Neural progenitor cell (in vitro differentiated cells): ENCODE results near the gene MLN. TPM values are rescaled to one million over a fixed set of nuclear protein-coding genes. Genes with fewer than 3 reads are reported as not detected.
A peak's percentile ranks its signal among the peaks of the same experiment; 100 is the strongest.

Source experiments
- DNase-seq: peaks from one replicate; pipeline ENCODE4 v3.0.0-alpha.2; 2016; ENCODE audit warnings: low spot score
- H2AFZ ChIP-seq: fragments of 200-600 bp; sonication (generic); replicated peaks from 2 replicates; pipeline ENCODE4 v1.6.1; 2016; ENCODE audit warnings: antibody characterized with exemption
- H3F3A ChIP-seq: fragments of 200-600 bp; sonication (generic); 2 replicates; pipeline ENCODE4 v1.6.1; 2016; ENCODE audit warnings: antibody characterized with exemption, low read depth
- H3K27ac ChIP-seq: fragments of 200-600 bp; sonication (generic); 2 replicates; pipeline ENCODE4 v1.5.1; 2016; ENCODE audit warnings: mild to moderate bottlenecking
- H3K27me3 ChIP-seq: fragments of 200-600 bp; sonication (generic); 2 replicates; pipeline ENCODE4 v1.6.1; 2016; ENCODE audit warnings: mild to moderate bottlenecking, moderate library complexity
- H3K36me3 ChIP-seq: fragments of 200-600 bp; sonication (generic); 2 replicates; pipeline ENCODE4 v1.5.1; 2016
- H3K4me1 ChIP-seq: fragments of 200-600 bp; sonication (generic); 2 replicates; pipeline ENCODE4 v1.6.1; 2016; ENCODE audit warnings: mixed run types
- H3K4me2 ChIP-seq: fragments of 200-600 bp; sonication (generic); 2 replicates; pipeline ENCODE4 v1.6.1; 2016
- H3K4me3 ChIP-seq: fragments of 200-600 bp; sonication (generic); 2 replicates; pipeline ENCODE4 v1.5.1; 2016
- H3K79me2 ChIP-seq: fragments of 200-600 bp; sonication (generic); 2 replicates; pipeline ENCODE4 v1.6.1; 2016; ENCODE audit warnings: low read depth
- H3K9ac ChIP-seq: fragments of 200-600 bp; sonication (generic); 2 replicates; pipeline ENCODE4 v1.6.1; 2016
- H3K9me3 ChIP-seq: fragments of 200-600 bp; sonication (generic); 2 replicates; pipeline ENCODE4 v1.5.1; 2016; ENCODE audit warnings: low read depth
- H4K20me1 ChIP-seq: fragments of 200-600 bp; sonication (generic); 2 replicates; pipeline ENCODE4 v1.6.1; 2016; ENCODE audit warnings: low read depth
- H3K27ac Mint-ChIP-seq: 3 replicates; pipeline ENCODE4 v1.8.0; 2021; ENCODE audit warnings: mixed read lengths
- H3K27me3 Mint-ChIP-seq: 2 replicates; pipeline ENCODE4 v1.8.0; 2022; ENCODE audit warnings: low read depth, mild to moderate bottlenecking, inconsistent platforms, moderate library complexity, mixed read lengths; ENCODE audit not compliant: insufficient read depth
- H3K36me3 Mint-ChIP-seq: 3 replicates; pipeline ENCODE4 v1.8.0; 2021; ENCODE audit warnings: mixed read lengths
- H3K4me1 Mint-ChIP-seq: 3 replicates; pipeline ENCODE4 v1.8.0; 2021; ENCODE audit warnings: mixed read lengths
- H3K4me3 Mint-ChIP-seq: 3 replicates; pipeline ENCODE4 v1.8.0; 2021; ENCODE audit warnings: mild to moderate bottlenecking, moderate library complexity, mixed read lengths
- H3K9me3 Mint-ChIP-seq: 3 replicates; pipeline ENCODE4 v1.8.0; 2020; ENCODE audit warnings: mixed read lengths
- CTCF ChIP-seq: fragments of 200-600 bp; sonication (generic); IDR thresholded peaks from 2 replicates; pipeline ENCODE4 v1.5.1; 2017; ENCODE audit warnings: antibody characterized with exemption, mild to moderate bottlenecking
- EZH2 ChIP-seq: fragments of 200-600 bp; sonication (generic); IDR thresholded peaks from 2 replicates; pipeline ENCODE4 v1.6.1; 2017; ENCODE audit warnings: antibody characterized with exemption, mild to moderate bottlenecking, moderate library complexity
- EZH2phosphoT487 ChIP-seq: fragments of 200-600 bp; sonication (generic); IDR thresholded peaks from 2 replicates; pipeline ENCODE4 v1.6.1; 2017; ENCODE audit warnings: antibody characterized with exemption
- total RNA-seq: library from RNA; depleted of rRNA; stranded (reverse); fragments of >200 nt; gene quantifications from 2 replicates; pipeline ENCODE4 v1.2.3, GENCODE V29; 2015; ENCODE audit warnings: low replicate concordance

The MLN gene
- total RNA-seq, 1 donor from 2014 or later = not detected

GRCh38 chr6:33750244-33750991, 53.4 kb downstream of the MLN start:
- DNase-seq = no peak
- no peak overlapping the region for H3K9ac ChIP-seq
- Mint-ChIP-seq H3K4me1 (peaks cover 71% of the 10 kb centered on the region), H3K4me3 (no peak overlapping the region), H3K9me3 (no peaks in the 10 kb centered on the region), H3K27ac (no peak overlapping the region), H3K36me3 (no peaks in the 10 kb centered on the region), H3K27me3 (peaks cover 10% of the 10 kb centered on the region)
- H4K20me1 ChIP-seq = no peaks in the 10 kb centered on the region
- peaks cover 76% of the 10 kb centered on the region for H3K4me1 ChIP-seq
- H3K79me2 ChIP-seq = no peaks in the 10 kb centered on the region
- H3K27me3 ChIP-seq = no peaks in the 10 kb centered on the region
- H3K36me3 ChIP-seq = no peaks in the 10 kb centered on the region
- no peak overlapping the region for H3K27ac ChIP-seq
- H3K9me3 ChIP-seq = no peaks in the 10 kb centered on the region
- no peak for TF ChIP-seq CTCF
- TF ChIP-seq EZH2phosphoT487 = no peak
- no peak for TF ChIP-seq EZH2
- H3F3A ChIP-seq = peaks cover 34% of the 10 kb centered on the region
- H3K4me2 ChIP-seq = no peak overlapping the region
- no peak overlapping the region for H2AFZ ChIP-seq
- no peak overlapping the region for H3K4me3 ChIP-seq

GRCh38 chr6:33749401-33749800, 54.4 kb downstream of the MLN start:
- H3K36me3 Mint-ChIP-seq = no peaks in the 10 kb centered on the region
- Histone ChIP-seq H3K9me3 (no peaks in the 10 kb centered on the region), H3K27me3 (no peaks in the 10 kb centered on the region), H3K9ac (no peak overlapping the region), H3K79me2 (no peaks in the 10 kb centered on the region), H2AFZ (no peak overlapping the region), H3K4me3 (no peak overlapping the region), H3K4me1 (peaks cover 76% of the 10 kb centered on the region), H3K27ac (no peak overlapping the region), H3F3A (peaks cover 43% of the 10 kb centered on the region), H3K36me3 (no peaks in the 10 kb centered on the region), H4K20me1 (no peaks in the 10 kb centered on the region), H3K4me2 (no peak overlapping the region)
- H3K4me1 Mint-ChIP-seq = peaks cover 69% of the 10 kb centered on the region
- H3K4me3 Mint-ChIP-seq = peak overlapping the region; percentile 3
- H3K9me3 Mint-ChIP-seq = no peaks in the 10 kb centered on the region
- DNase-seq = no peak
- peak overlapping the region; percentile 7 for H3K27ac Mint-ChIP-seq
- no peak for TF ChIP-seq EZH2
- no peak for TF ChIP-seq CTCF
- peaks cover 8% of the 10 kb centered on the region for H3K27me3 Mint-ChIP-seq

GRCh38 chr6:33748841-33749240, 55.0 kb downstream of the MLN start:
- Mint-ChIP-seq H3K27me3 (peaks cover 14% of the 10 kb centered on the region), H3K4me1 (peaks cover 69% of the 10 kb centered on the region), H3K9me3 (no peaks in the 10 kb centered on the region), H3K36me3 (no peaks in the 10 kb centered on the region), H3K27ac (no peak overlapping the region), H3K4me3 (peak overlapping the region; percentile 3)
- Histone ChIP-seq H3K9me3 (no peaks in the 10 kb centered on the region), H3K4me1 (peaks cover 75% of the 10 kb centered on the region), H3K79me2 (no peaks in the 10 kb centered on the region), H3K27me3 (no peaks in the 10 kb centered on the region), H3K36me3 (no peaks in the 10 kb centered on the region), H3K27ac (no peak overlapping the region), H2AFZ (no peak overlapping the region), H3K4me3 (no peak overlapping the region), H4K20me1 (no peaks in the 10 kb centered on the region), H3F3A (peaks cover 43% of the 10 kb centered on the region), H3K9ac (no peak overlapping the region), H3K4me2 (peak overlapping the region; percentile 47)
- TF ChIP-seq EZH2 (no peak), EZH2phosphoT487 (no peak), CTCF (no peak)
- peak; percentile 47 for DNase-seq
